HUES64 (cell line): ENCODE results near the gene B3GALT4. TPM values are rescaled to one million over a fixed set of nuclear protein-coding genes. Genes with fewer than 3 reads are reported as not detected.

ENCODE experiments used
- H3K27ac ChIP-seq: 2 replicates; pipeline ENCODE4 v1.7.0; 2013; ENCODE audit warnings: low read depth, low read length, inconsistent platforms
- H3K27me3 ChIP-seq: 2 replicates; pipeline ENCODE4 v1.6.1; 2013; ENCODE audit warnings: mild to moderate bottlenecking, low read length; ENCODE audit not compliant: insufficient read depth
- H3K36me3 ChIP-seq: 2 replicates; pipeline ENCODE4 v1.6.1; 2013; ENCODE audit warnings: mild to moderate bottlenecking, low read length; ENCODE audit not compliant: insufficient read depth
- H3K4me1 ChIP-seq: 2 replicates; pipeline ENCODE4 v1.6.1; 2013; ENCODE audit warnings: mild to moderate bottlenecking, low read length, moderate library complexity; ENCODE audit not compliant: insufficient read depth
- H3K4me3 ChIP-seq: 2 replicates; pipeline ENCODE4 v1.5.1; 2013; ENCODE audit warnings: mild to moderate bottlenecking, low read length, moderate library complexity
- H3K9ac ChIP-seq: 2 replicates; pipeline ENCODE4 v1.6.1; 2013; ENCODE audit warnings: mild to moderate bottlenecking, low read depth, low read length
- H3K9me3 ChIP-seq: 2 replicates; pipeline ENCODE4 v1.6.1; 2013; ENCODE audit warnings: low read depth, low read length; ENCODE audit not compliant: insufficient read depth
- WGBS: fragments of 150-250, 120-280 bp; methylation state at CpG from one replicate; pipeline ENCODE4 v1.1.7; 2013; ENCODE audit warnings: missing lambda C conversion rate; 5-methylcytosine and 5-hydroxymethylcytosine counted together
- polyA plus RNA-seq, 2 experiments: library from polyadenylated mRNA; stranded (reverse); fragments of 50-300 nt; gene quantifications; one replicate each; pipeline ENCODE4 v1.2.3, GENCODE V29; 2013

The B3GALT4 gene
- polyA plus RNA-seq (2013, experiment 1 of 2), result 1.5 TPM
- 2.3 TPM for polyA plus RNA-seq (2013, experiment 2 of 2)

- Histone ChIP-seq H3K4me1 (peaks cover 21% of the 10 kb centered on the region), H3K9me3 (no peaks in the 10 kb centered on the region), H3K4me3 (peak within 1 kb of the TSS; percentile 79), H3K27ac (peak within 1 kb of the TSS; percentile 97), H3K9ac (peak within 1 kb of the TSS; percentile 97), H3K36me3 (peaks cover 79% of the 10 kb centered on the region), H3K27me3 (no peaks in the 10 kb centered on the region)
- 1% methylated on average over 80 of the region's 80 CpGs for WGBS
Observed at GRCh38 chr6:33276864-33277662, at the start of gene B3GALT4. TSS of gene B3GALT4 (plus strand) at chr6:33277123. CDS start at chr6:33277420, 297 bp downstream.

GRCh38 chr6:33235221-33235634, 41.7 kb upstream of the B3GALT4 start:
- Histone ChIP-seq H3K9me3 (no peaks in the 10 kb centered on the region), H3K27ac (no peak overlapping the region), H3K4me3 (0 out of 2 replicates have a peak overlapping the region, but pooled peaks have one; percentile 3), H3K4me1 (peaks cover 9% of the 10 kb centered on the region), H3K27me3 (peaks cover 2% of the 10 kb centered on the region), H3K36me3 (no peaks in the 10 kb centered on the region), H3K9ac (no peak overlapping the region)
- 12% methylated on average over 6 of the region's 6 CpGs for WGBS

- Histone ChIP-seq H3K9ac (no peak overlapping the region), H3K27me3 (peaks cover 6% of the 10 kb centered on the region), H3K27ac (no peak overlapping the region)
Observed at GRCh38 chr6:33236328-33236727, 40.6 kb upstream of the B3GALT4 start.

GRCh38 chr6:33236852-33237251, 40.1 kb upstream of the B3GALT4 start:
- H3K4me3 ChIP-seq, result no peak overlapping the region

More at GRCh38 chr6:33236328-33236727, 40.6 kb upstream of the B3GALT4 start:
- Histone ChIP-seq H3K4me3 (no peak overlapping the region), H3K4me1 (peaks cover 9% of the 10 kb centered on the region), H3K9me3 (no peaks in the 10 kb centered on the region), H3K36me3 (no peaks in the 10 kb centered on the region)

GRCh38 chr6:33237741-33238140, 39.2 kb upstream of the B3GALT4 start:
- H3K27ac ChIP-seq, result no peak overlapping the region
- H3K27me3 ChIP-seq, result peaks cover 14% of the 10 kb centered on the region
- H3K9ac ChIP-seq, result no peak overlapping the region
- no peak overlapping the region for H3K4me3 ChIP-seq
- 85% methylated on average over 2 of the region's 2 CpGs for WGBS
- no peaks in the 10 kb centered on the region for H3K9me3 ChIP-seq
- peaks cover 9% of the 10 kb centered on the region for H3K4me1 ChIP-seq
- H3K36me3 ChIP-seq, result no peaks in the 10 kb centered on the region

More at GRCh38 chr6:33236852-33237251, 40.1 kb upstream of the B3GALT4 start:
- H3K27me3 ChIP-seq, result peaks cover 6% of the 10 kb centered on the region
- no peak overlapping the region for H3K27ac ChIP-seq
- WGBS, result 94% methylated on average over 6 of the region's 6 CpGs
- no peak overlapping the region for H3K9ac ChIP-seq
- H3K4me1 ChIP-seq, result peaks cover 9% of the 10 kb centered on the region
- H3K36me3 ChIP-seq, result no peaks in the 10 kb centered on the region
- H3K9me3 ChIP-seq, result no peaks in the 10 kb centered on the region

GRCh38 chr6:33241968-33242367, 35.0 kb upstream of the B3GALT4 start:
- no peak overlapping the region for H3K4me3 ChIP-seq
- H3K27me3 ChIP-seq, result peaks cover 36% of the 10 kb centered on the region
- 92% methylated on average over 3 of the region's 3 CpGs for WGBS
- H3K9me3 ChIP-seq, result no peaks in the 10 kb centered on the region
- no peaks in the 10 kb centered on the region for H3K36me3 ChIP-seq
- no peak overlapping the region for H3K27ac ChIP-seq
- no peak overlapping the region for H3K9ac ChIP-seq
- no peaks in the 10 kb centered on the region for H3K4me1 ChIP-seq

- Histone ChIP-seq H3K36me3 (no peaks in the 10 kb centered on the region), H3K4me3 (no peak overlapping the region), H3K27ac (no peak overlapping the region)
Observed at GRCh38 chr6:33243476-33243875, 33.4 kb upstream of the B3GALT4 start.

GRCh38 chr6:33247977-33248642, 28.8 kb upstream of the B3GALT4 start:
- Histone ChIP-seq H3K36me3 (peaks cover 14% of the 10 kb centered on the region), H3K4me3 (peak overlapping the region; percentile 77), H3K4me1 (peaks cover 6% of the 10 kb centered on the region; the same call in 1 of the 2 replicates), H3K9me3 (no peaks in the 10 kb centered on the region), H3K27ac (no peak overlapping the region), H3K27me3 (peaks cover 40% of the 10 kb centered on the region), H3K9ac (peak overlapping the region; percentile 20; the same call in 1 of the 2 replicates)
- WGBS, result 6% methylated on average over 28 of the region's 28 CpGs

More at GRCh38 chr6:33243476-33243875, 33.4 kb upstream of the B3GALT4 start:
- H3K4me1 ChIP-seq, result no peaks in the 10 kb centered on the region
- WGBS, result 40% methylated on average over 1 of the region's 1 CpG
- H3K9me3 ChIP-seq, result no peaks in the 10 kb centered on the region
- H3K27me3 ChIP-seq, result peaks cover 50% of the 10 kb centered on the region
- H3K9ac ChIP-seq, result no peak overlapping the region

- peaks cover 14% of the 10 kb centered on the region for H3K36me3 ChIP-seq
- 4% methylated on average over 18 of the region's 18 CpGs for WGBS
- peaks cover 6% of the 10 kb centered on the region; the same call in 1 of the 2 replicates for H3K4me1 ChIP-seq
- H3K4me3 ChIP-seq, result peak overlapping the region; percentile 77
- H3K27ac ChIP-seq, result no peak overlapping the region
- no peaks in the 10 kb centered on the region for H3K9me3 ChIP-seq
- peaks cover 35% of the 10 kb centered on the region for H3K27me3 ChIP-seq
- H3K9ac ChIP-seq, result peak overlapping the region; percentile 13; the same call in 1 of the 2 replicates
Observed at GRCh38 chr6:33248643-33248931, 28.3 kb upstream of the B3GALT4 start.

- WGBS, result under 1% methylated on average over 58 of the region's 58 CpGs
- Histone ChIP-seq H3K27ac (peak overlapping the region; percentile 82; the same call in 1 of the 2 replicates), H3K4me1 (peaks cover 6% of the 10 kb centered on the region; the same call in 1 of the 2 replicates), H3K27me3 (peaks cover 34% of the 10 kb centered on the region), H3K9me3 (no peaks in the 10 kb centered on the region), H3K4me3 (peak overlapping the region; percentile 77), H3K9ac (peak overlapping the region; percentile 78), H3K36me3 (peaks cover 14% of the 10 kb centered on the region)
Observed at GRCh38 chr6:33248932-33249731, 27.8 kb upstream of the B3GALT4 start.
